ACC112 (cell line): ENCODE measurements around the gene DICER1.
"Not testable (repeated sequence)": the region's sequence is repeated elsewhere in the genome, so short reads cannot be mapped to it uniquely, and the experiment has no call there.

ENCODE experiments used
- H2AFZ ChIP-seq: fragments of 200-600 bp; sonication (generic); one replicate; pipeline ENCODE4 v1.6.0; 2017; ENCODE audit warnings: antibody characterized with exemption, low read length; ENCODE audit not compliant: unreplicated experiment
- H3K27ac ChIP-seq: fragments of 200-600 bp; sonication (generic); 2 replicates; pipeline ENCODE4 v1.5.1; 2014; ENCODE audit warnings: low read depth, mild to moderate bottlenecking, antibody characterized with exemption, low read length, moderate library complexity
- H3K27me3 ChIP-seq: fragments of 200-600 bp; sonication (generic); 2 replicates; pipeline ENCODE4 v1.6.1; 2014; ENCODE audit warnings: mild to moderate bottlenecking, antibody characterized with exemption, low read length, moderate library complexity, mixed read lengths; ENCODE audit not compliant: insufficient read depth
- H3K36me3 ChIP-seq: fragments of 200-600 bp; sonication (generic); 2 replicates; pipeline ENCODE4 v1.6.1; 2016; ENCODE audit warnings: mild to moderate bottlenecking, antibody characterized with exemption, low read length, moderate library complexity, mixed read lengths; ENCODE audit not compliant: insufficient read depth
- H3K4me1 ChIP-seq: fragments of 200-600 bp; sonication (generic); one replicate; pipeline ENCODE4 v1.6.1; 2016; ENCODE audit warnings: low read length, mixed read lengths; ENCODE audit not compliant: insufficient read depth, unreplicated experiment, control insufficient read depth
- H3K4me3 ChIP-seq: fragments of 200-600 bp; sonication (generic); 2 replicates; pipeline ENCODE4 v1.5.1; 2014; ENCODE audit warnings: mild to moderate bottlenecking, low read depth, low read length
- H3K79me2 ChIP-seq: fragments of 200-600 bp; sonication (generic); one replicate; pipeline ENCODE4 v1.6.0; 2016; ENCODE audit warnings: low read length; ENCODE audit not compliant: control insufficient read depth, unreplicated experiment, insufficient read depth

The DICER1 gene, protein sequence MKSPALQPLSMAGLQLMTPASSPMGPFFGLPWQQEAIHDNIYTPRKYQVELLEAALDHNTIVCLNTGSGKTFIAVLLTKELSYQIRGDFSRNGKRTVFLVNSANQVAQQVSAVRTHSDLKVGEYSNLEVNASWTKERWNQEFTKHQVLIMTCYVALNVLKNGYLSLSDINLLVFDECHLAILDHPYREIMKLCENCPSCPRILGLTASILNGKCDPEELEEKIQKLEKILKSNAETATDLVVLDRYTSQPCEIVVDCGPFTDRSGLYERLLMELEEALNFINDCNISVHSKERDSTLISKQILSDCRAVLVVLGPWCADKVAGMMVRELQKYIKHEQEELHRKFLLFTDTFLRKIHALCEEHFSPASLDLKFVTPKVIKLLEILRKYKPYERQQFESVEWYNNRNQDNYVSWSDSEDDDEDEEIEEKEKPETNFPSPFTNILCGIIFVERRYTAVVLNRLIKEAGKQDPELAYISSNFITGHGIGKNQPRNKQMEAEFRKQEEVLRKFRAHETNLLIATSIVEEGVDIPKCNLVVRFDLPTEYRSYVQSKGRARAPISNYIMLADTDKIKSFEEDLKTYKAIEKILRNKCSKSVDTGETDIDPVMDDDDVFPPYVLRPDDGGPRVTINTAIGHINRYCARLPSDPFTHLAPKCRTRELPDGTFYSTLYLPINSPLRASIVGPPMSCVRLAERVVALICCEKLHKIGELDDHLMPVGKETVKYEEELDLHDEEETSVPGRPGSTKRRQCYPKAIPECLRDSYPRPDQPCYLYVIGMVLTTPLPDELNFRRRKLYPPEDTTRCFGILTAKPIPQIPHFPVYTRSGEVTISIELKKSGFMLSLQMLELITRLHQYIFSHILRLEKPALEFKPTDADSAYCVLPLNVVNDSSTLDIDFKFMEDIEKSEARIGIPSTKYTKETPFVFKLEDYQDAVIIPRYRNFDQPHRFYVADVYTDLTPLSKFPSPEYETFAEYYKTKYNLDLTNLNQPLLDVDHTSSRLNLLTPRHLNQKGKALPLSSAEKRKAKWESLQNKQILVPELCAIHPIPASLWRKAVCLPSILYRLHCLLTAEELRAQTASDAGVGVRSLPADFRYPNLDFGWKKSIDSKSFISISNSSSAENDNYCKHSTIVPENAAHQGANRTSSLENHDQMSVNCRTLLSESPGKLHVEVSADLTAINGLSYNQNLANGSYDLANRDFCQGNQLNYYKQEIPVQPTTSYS (N-terminal part only)

DNA sequence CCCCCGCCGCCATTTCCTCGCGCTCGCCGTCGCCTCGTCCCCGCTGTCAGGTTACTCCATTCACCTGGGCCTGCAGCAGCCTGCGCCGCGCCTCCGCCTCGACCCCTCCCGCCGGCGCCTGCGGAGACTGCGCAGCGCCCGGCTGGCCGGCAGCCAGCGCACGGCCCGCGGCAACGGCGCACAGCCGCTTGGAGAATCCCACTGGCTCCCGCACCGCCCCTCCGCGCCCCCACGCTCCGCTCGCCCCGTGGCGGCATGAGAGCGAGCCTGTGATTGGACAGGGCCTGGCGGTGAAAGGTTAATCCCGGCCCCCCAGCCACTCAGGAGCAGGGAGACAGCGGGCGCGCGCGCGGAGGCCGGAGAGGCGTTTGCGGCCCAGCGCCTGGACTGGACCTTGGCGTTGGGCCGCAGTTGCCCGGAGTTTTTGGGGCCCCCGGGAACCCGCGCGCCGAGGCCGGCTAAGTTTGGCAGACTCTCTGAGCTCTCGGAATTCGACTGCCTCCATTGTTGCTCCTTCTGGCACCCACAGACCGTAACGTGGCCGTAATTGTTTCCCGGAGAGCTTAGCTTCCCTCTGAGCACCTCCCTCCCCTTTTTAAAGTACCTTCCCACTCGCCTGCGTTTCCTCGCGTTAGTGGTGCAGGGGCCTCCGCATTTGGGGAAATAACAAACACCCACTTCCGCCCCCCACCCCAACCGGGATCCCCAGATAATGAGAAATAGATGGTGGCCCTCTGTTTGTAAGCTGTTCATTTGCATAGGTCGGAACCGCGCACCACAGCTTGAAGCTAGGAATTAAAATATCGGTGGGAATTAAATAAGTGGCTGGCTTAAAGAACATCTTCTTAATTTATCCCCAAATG, at the start of gene DICER1:
Gene DICER1 (minus strand): TSS at position 203 of the 863 bp plus-strand sequence. CDS start 24,071 bp downstream, outside the sequence.
- Histone ChIP-seq H3K4me3 (peak within 1 kb of the TSS; percentile 76), H3K4me1 (peaks cover 20% of the 10 kb centered on the region), H3K27ac (peak within 1 kb of the TSS; percentile 64), H3K36me3 (no peaks in the 10 kb centered on the region), H2AFZ (peak within 1 kb of the TSS; percentile 85), H3K27me3 (no peaks in the 10 kb centered on the region), H3K79me2 (peaks cover 45% of the 10 kb centered on the region)

GRCh38 chr14:95206534-95206933, 49.2 kb upstream of the DICER1 start:
- H3K36me3 ChIP-seq: peaks cover 14% of the 10 kb centered on the region; the same call in 1 of the 2 replicates
- no peaks in the 10 kb centered on the region for H3K4me1 ChIP-seq
- no peak overlapping the region for H3K27ac ChIP-seq
- H3K79me2 ChIP-seq: no peaks in the 10 kb centered on the region
- H3K4me3 ChIP-seq: no peak overlapping the region
- H3K27me3 ChIP-seq: no peaks in the 10 kb centered on the region
- no peak overlapping the region for H2AFZ ChIP-seq

GRCh38 chr14:95204705-95205104, 47.4 kb upstream of the DICER1 start:
- Histone ChIP-seq H3K4me1 (no peaks in the 10 kb centered on the region), H2AFZ (no peak overlapping the region), H3K79me2 (no peaks in the 10 kb centered on the region), H3K36me3 (peaks cover 14% of the 10 kb centered on the region; the same call in 1 of the 2 replicates), H3K27me3 (no peaks in the 10 kb centered on the region), H3K27ac (no peak overlapping the region), H3K4me3 (no peak overlapping the region)

DNA sequence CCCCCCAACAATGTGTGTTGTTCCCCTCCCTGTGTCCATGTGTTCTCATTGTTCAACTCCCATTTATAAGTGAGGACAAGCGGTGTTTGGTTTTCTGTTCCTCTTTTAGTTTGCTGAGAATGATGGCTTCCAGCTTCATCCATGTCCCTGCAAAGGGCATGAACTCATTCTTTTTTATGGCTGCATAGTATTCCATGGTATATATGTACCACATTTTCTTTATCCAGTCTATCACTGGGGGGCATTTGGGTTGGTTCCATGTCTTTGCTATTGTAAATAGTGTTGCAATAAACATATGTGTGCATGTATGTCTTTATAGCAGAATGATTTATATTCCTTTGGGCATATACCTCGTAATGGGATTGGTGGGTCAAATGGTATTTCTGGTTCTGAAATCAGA, 44.4 kb upstream of the DICER1 start:
- H3K36me3 ChIP-seq: peaks cover 14% of the 10 kb centered on the region; the same call in 1 of the 2 replicates
- not testable (repeated sequence) for H3K4me3 ChIP-seq, H3K79me2 ChIP-seq, H2AFZ ChIP-seq, H3K27me3 ChIP-seq, H3K4me1 ChIP-seq, H3K27ac ChIP-seq

DNA sequence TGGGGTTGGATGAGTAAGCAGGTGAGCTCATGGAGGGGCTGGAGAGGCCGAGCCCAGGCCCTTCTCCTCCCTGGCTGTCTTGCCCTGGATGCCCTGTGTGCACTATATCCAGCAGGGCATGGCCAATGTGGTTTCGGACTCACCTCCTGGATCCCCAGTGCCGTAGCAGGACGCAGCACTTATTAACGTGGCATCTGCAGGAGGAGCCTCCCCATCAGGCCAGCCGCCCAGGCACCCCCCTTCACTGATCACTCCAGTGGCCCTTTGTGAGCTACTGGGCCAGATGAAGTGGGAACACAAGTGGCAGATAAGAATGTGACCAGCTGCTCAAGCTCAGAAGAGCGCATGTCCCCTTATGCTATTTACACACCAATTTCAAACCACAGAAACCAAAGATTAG, 43.1 kb upstream of the DICER1 start:
- Histone ChIP-seq H2AFZ (no peak overlapping the region), H3K27ac (no peak overlapping the region), H3K4me3 (no peak overlapping the region), H3K27me3 (no peaks in the 10 kb centered on the region), H3K79me2 (no peaks in the 10 kb centered on the region), H3K36me3 (peaks cover 10% of the 10 kb centered on the region; the same call in 1 of the 2 replicates), H3K4me1 (no peaks in the 10 kb centered on the region)

- Histone ChIP-seq H3K4me1 (no peaks in the 10 kb centered on the region), H2AFZ (no peak overlapping the region), H3K27me3 (no peaks in the 10 kb centered on the region), H3K36me3 (peaks cover 6% of the 10 kb centered on the region; the same call in 1 of the 2 replicates), H3K79me2 (no peaks in the 10 kb centered on the region), H3K4me3 (no peak overlapping the region), H3K27ac (no peak overlapping the region)
These were observed 42.1 kb upstream of the DICER1 start for GRCh38 chr14:95199298-95199983.

GRCh38 chr14:95198320-95198719, 41.0 kb upstream of the DICER1 start:
- Histone ChIP-seq H3K36me3 (no peaks in the 10 kb centered on the region; the same call in 1 of the 2 replicates), H3K79me2 (no peaks in the 10 kb centered on the region)

GRCh38 chr14:95197551-95197950, 40.2 kb upstream of the DICER1 start:
- Histone ChIP-seq H2AFZ (no peak overlapping the region), H3K27me3 (no peaks in the 10 kb centered on the region), H3K4me3 (no peak overlapping the region), H3K27ac (no peak overlapping the region), H3K4me1 (no peaks in the 10 kb centered on the region), H3K79me2 (no peaks in the 10 kb centered on the region), H3K36me3 (no peaks in the 10 kb centered on the region; the same call in 1 of the 2 replicates)

More at GRCh38 chr14:95198320-95198719, 41.0 kb upstream of the DICER1 start:
- H3K4me3 ChIP-seq: no peak overlapping the region
- no peaks in the 10 kb centered on the region for H3K27me3 ChIP-seq
- no peak overlapping the region for H3K27ac ChIP-seq
- H2AFZ ChIP-seq: no peak overlapping the region
- H3K4me1 ChIP-seq: no peaks in the 10 kb centered on the region

DNA sequence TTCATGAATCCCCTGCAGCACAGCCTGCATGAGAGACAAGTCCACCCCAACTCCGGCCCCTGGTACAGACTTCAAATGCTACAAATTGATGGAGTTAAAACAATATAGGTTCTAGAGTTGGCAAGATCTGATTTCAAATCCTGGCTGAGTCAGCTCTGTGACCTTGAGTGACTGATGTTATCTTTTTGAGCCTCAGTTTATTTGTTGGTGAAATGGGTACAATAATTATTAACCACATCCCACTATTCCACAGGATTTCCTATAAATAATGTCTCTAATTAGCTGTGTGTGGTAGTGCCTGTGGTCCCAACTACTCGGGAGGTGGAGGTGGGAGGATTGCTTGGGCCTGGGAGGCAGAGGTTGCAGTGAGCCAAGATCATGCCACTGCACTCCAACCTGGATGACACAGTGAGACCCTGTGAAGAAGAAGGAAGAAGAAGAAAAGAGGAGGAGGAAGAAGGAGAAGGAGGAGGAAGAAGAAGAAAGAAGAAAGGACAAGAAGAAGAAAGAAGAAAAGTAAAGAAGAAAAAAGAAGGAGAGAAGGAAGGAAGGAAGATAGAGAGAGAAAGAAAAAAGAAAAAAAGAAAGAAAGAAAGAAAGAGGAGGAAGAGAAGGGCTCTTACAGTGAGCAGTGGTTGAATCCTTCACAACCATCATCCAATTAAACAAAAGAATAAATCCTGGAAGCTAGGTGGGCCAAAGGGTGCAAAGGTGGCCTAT, 39.7 kb upstream of the DICER1 start:
- Histone ChIP-seq H3K4me3 (no peak overlapping the region), H3K4me1 (no peaks in the 10 kb centered on the region), H3K27me3 (no peaks in the 10 kb centered on the region), H3K27ac (no peak overlapping the region), H2AFZ (no peak overlapping the region), H3K79me2 (no peaks in the 10 kb centered on the region), H3K36me3 (no peaks in the 10 kb centered on the region)
